ENCODE results near the gene B3GNT2. TPM values are rescaled to one million over a fixed set of nuclear protein-coding genes. Genes with fewer than 3 reads are reported as not detected.

Gene B3GNT2
- total and polyA plus RNA-seq, 2 donors from 2014 or later, result 17.5 to 35.0 TPM

DNA sequence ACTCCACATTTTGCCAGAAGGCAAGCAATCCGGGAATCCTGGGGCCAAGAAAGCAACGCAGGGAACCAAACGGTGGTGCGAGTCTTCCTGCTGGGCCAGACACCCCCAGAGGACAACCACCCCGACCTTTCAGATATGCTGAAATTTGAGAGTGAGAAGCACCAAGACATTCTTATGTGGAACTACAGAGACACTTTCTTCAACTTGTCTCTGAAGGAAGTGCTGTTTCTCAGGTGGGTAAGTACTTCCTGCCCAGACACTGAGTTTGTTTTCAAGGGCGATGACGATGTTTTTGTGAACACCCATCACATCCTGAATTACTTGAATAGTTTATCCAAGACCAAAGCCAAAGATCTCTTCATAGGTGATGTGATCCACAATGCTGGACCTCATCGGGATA, 26.8 kb downstream of the B3GNT2 start:
- no peak overlapping the region for H3K27ac ChIP-seq (ENCODE audit: low read depth in 2 of 2, low read length in 2 of 2)
- H3K9ac ChIP-seq (ENCODE audit: low read length in 3 of 3), result no peak overlapping the region
- no peak overlapping the region for H3K4me3 ChIP-seq (ENCODE audit: low read length in 3 of 3)
- no peaks in the 10 kb centered on the region for H3K27me3 ChIP-seq (ENCODE audit: control insufficient read depth, insufficient read depth, low read length)
- TF ChIP-seq, protein P1, sequence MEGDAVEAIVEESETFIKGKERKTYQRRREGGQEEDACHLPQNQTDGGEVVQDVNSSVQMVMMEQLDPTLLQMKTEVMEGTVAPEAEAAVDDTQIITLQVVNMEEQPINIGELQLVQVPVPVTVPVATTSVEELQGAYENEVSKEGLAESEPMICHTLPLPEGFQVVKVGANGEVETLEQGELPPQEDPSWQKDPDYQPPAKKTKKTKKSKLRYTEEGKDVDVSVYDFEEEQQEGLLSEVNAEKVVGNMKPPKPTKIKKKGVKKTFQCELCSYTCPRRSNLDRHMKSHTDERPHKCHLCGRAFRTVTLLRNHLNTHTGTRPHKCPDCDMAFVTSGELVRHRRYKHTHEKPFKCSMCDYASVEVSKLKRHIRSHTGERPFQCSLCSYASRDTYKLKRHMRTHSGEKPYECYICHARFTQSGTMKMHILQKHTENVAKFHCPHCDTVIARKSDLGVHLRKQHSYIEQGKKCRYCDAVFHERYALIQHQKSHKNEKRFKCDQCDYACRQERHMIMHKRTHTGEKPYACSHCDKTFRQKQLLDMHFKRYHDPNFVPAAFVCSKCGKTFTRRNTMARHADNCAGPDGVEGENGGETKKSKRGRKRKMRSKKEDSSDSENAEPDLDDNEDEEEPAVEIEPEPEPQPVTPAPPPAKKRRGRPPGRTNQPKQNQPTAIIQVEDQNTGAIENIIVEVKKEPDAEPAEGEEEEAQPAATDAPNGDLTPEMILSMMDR (IDR thresholded peaks at IDR 0.05; ENCODE audit: borderline replicate concordance, extremely low read depth, insufficient read depth), result no peak
- FAIRE-seq (no peak), DNase-seq (no peak)
- no peaks in the 10 kb centered on the region for H3K9me3 ChIP-seq (ENCODE audit: control insufficient read depth in 2 of 3, insufficient read depth in 1 of 3, low read length in 3 of 3)
- intact Hi-C loops (cut with DNase I), result no loop called here
- peaks cover 0 to 17% (median 11%) of the 10 kb centered on the region in 3 donors for H3K4me1 ChIP-seq (ENCODE audit: control insufficient read depth in 2 of 3, insufficient read depth in 2 of 3, low read depth in 1 of 3, low read length in 3 of 3)
- peaks cover 0 to 22% (median 9%) of the 10 kb centered on the region in 3 donors for H3K36me3 ChIP-seq (ENCODE audit: control insufficient read depth in 2 of 3, insufficient read depth in 3 of 3, low read length in 3 of 3)

DNA sequence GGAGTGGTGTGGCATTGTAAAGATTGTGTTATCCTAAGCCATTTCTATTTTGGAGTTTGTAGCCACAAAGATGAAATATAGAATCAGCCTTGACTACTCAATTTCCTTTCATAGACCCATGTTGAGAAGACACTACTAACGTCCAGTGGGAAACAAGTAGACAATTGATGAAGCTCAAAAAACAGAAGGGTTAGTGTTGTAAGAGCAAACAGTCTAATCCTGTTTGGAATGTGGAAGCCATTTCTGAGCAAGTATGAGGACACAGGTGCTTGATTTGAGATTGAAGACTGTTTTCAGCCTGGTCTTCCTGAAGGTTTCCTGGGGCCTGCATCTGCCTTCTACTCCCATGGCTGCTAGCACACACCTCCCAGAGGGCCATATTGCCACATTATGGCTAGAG, 29.1 kb downstream of the B3GNT2 start:
- H3K36me3 ChIP-seq (ENCODE audit: control insufficient read depth in 2 of 3, insufficient read depth in 3 of 3, low read length in 3 of 3), result peaks cover 0 to 22% (median 9%) of the 10 kb centered on the region in 3 donors
- intact Hi-C loops (cut with DNase I), result no loop called here
- H3K27me3 ChIP-seq (ENCODE audit: control insufficient read depth, insufficient read depth, low read length), result no peaks in the 10 kb centered on the region
- TF ChIP-seq, protein P1 (IDR thresholded peaks at IDR 0.05; ENCODE audit: borderline replicate concordance, extremely low read depth, insufficient read depth), result no peak
- no peak overlapping the region for H3K4me3 ChIP-seq (ENCODE audit: low read length in 3 of 3)
- no peak for DNase-seq
- no peaks in the 10 kb centered on the region for H3K9me3 ChIP-seq (ENCODE audit: control insufficient read depth in 2 of 3, insufficient read depth in 1 of 3, low read length in 3 of 3)
- H3K27ac ChIP-seq (ENCODE audit: low read depth in 2 of 2, low read length in 2 of 2), result no peak overlapping the region
- FAIRE-seq, result no peak
- H3K9ac ChIP-seq (ENCODE audit: low read length in 3 of 3), result no peak overlapping the region
- H3K4me1 ChIP-seq (ENCODE audit: control insufficient read depth in 2 of 3, insufficient read depth in 2 of 3, low read depth in 1 of 3, low read length in 3 of 3), result peaks cover 0 to 8% (median 0%) of the 10 kb centered on the region in 3 donors

DNA sequence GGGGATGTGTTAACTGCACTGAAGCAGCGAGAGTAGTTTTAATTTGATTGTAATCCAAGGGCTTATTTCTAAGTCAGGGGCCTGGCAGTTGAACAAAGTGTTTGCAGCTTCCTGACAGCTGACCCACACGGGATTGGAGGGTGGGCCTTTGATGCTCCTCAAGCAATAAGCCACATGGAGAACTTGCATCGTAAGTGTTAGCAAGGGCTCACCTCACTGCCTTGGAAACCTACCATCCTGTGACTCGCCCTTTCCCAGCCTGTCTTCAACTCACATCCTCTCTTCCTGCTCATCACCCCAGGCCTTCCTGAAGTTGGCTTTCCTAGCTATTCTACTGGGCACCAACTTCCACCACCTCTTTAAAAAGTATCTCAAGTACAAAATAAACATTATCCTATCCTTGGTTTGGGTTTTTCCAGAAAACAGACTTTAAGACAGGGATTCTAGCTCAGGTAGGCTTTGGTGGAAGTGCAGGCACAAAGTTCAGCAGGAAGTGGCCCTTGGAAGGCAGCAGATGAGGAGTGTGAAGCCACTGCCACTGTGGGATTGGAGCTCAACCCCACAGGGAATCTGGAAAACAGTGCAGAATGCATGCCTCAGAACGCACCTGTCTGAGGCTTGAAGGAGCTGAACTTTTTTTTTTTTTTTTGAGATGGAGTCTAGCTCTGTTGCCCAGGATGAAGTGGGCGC, 31.6 kb downstream of the B3GNT2 start:
- intact Hi-C loops (cut with DNase I), result no loop called here
- H3K36me3 ChIP-seq (ENCODE audit: control insufficient read depth in 2 of 3, insufficient read depth in 3 of 3, low read length in 3 of 3), result peaks cover 0 to 22% (median 9%) of the 10 kb centered on the region in 3 donors
- no peaks in the 10 kb centered on the region for H3K27me3 ChIP-seq (ENCODE audit: control insufficient read depth, insufficient read depth, low read length)
- DNase-seq (no peak), FAIRE-seq (no peak)
- no peaks in the 10 kb centered on the region for H3K4me1 ChIP-seq (ENCODE audit: control insufficient read depth in 2 of 3, insufficient read depth in 2 of 3, low read depth in 1 of 3, low read length in 3 of 3)
- H3K4me3 ChIP-seq (ENCODE audit: low read length in 3 of 3), result no peak overlapping the region
- TF ChIP-seq, protein P1 (IDR thresholded peaks at IDR 0.05; ENCODE audit: borderline replicate concordance, extremely low read depth, insufficient read depth), result no peak
- H3K9me3 ChIP-seq (ENCODE audit: control insufficient read depth in 2 of 3, insufficient read depth in 1 of 3, low read length in 3 of 3), result no peaks in the 10 kb centered on the region
- no peak overlapping the region for H3K27ac ChIP-seq (ENCODE audit: low read depth in 2 of 2, low read length in 2 of 2)
- no peak overlapping the region for H3K9ac ChIP-seq (ENCODE audit: low read length in 3 of 3)

Data from kidney (tissue), 14 donors.